Retina (tissue), 1 donor: ENCODE results near the gene NUP210.
A peak's percentile ranks its signal among the peaks of the same experiment; 100 is the strongest.

ENCODE experiments used
- DNase-seq: peaks from one replicate; pipeline ENCODE4 v3.0.0-alpha.2; 2016

Gene NUP210

DNA sequence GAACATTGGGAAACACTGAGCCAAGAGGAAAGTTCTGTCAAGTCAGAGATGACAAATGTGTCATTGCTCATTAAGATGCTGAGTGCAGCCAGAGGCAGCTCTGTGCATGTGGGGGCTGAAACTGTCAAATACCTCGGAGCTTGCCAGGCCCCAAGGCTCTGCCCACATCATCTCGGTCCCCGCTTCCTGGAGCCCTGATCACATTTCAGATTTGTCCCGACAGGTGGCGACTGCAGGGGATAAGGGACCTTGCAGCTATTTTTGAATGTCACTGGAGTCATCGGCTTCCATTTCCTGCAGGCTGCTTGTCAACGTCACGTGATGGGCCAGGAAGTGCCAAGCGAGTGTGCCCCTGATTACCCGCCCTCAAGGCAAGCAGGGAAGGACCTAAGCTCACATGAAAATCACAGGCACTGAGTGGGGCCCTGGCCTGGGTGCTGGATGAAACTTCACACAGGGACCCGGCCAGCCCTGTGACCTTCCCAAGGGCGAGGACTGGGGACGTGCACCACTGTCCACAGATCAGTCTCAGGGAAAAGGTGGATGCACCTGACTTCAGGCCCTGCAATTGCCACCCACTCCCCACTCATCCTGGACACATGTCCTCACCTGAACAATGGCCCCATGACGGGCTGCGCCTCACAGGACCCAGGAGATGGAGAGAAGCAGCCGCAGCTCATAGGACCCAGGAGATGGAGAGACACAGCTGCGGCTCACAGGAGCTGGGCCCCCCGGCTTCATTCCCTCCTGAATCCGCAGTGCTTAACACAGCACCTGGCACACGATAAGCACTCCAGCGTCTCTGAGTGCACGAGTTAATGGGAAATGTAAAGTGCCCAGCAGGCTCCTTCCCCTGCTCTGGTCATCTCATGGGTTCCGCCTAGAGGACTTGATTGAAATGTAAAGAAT is 73.4 kb downstream of the NUP210 start:
- DNase-seq, result peak; percentile 55

DNA sequence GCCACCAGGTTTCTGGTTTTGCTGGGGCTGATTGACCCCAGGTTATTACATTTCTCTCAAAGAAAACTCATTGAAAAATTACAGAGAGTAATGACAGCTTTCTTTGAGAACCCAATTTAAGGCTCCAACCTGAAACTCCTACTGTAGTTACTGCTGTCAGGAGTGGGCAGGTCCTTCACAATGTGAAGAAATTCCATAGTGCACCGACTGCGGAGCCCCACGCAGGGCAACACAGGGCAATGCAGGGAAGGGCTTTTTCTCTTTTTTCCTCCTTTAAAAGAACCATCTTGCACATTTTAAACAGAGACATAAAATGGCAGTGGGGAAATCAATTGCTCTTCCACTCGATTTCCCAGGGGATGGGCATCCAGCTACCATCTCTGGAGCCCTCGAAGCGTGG is 74.3 kb downstream of the NUP210 start:
- peak; percentile 49 for DNase-seq

DNA sequence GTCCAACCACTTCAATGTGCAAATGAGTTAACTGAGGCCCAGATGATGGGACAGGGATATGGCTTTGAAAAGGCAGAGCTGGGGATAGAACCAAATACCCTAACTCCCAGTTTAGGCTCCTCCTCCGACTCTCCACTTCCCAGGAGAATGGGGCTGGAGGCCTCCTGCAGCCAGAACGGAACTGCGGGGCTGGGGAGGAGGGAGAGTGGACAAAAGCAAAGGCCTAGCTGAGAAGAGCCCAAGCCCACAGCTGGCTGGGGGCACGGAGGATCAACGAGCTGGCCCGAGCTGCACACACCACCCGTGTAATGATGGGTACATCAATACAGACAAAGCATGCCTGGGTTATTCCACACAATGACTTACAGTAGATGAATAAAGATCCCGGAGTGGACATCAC is 74.8 kb downstream of the NUP210 start:
- DNase-seq, result peak; percentile 28

DNA sequence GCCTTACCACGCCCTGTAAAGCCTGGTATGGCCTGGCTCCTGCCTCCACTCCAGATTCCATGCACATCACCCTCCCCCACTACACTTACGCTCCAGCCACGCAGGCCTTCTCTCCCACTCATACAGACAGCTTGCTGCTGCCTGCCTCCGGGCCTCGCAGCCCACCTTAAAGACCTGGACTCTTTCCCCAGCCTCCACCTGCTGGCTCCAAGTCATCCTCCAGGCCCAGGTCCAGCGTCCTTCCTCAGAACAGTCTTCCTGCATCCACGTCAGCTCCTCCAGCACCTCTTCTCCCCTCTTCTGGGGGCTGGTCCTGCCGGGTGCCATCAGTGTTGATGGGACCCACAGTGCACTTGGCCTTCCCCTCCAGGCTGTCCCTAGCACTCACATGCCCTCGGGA is 75.5 kb downstream of the NUP210 start:
- DNase-seq, result no peak

DNA sequence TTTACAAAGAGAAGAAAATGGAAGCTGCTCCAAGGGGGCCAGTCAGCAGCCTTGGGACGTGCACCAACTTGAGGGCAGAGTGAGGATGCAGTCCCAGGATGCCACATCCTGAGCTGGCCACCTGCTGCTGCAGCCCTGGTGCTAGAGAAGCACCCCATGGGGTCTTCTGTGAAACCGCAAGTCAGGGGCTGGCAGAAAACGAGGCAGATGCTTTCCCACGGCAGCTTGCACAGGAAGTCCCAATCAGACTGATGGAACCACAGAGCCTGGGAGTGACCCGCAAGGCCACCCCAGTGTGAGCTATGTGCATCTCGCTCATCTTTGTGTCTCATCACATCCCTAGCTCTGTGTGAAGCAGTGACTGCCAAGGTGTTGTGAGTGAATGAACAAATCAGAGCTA is 76.5 kb downstream of the NUP210 start:
- DNase-seq, result no peak

DNA sequence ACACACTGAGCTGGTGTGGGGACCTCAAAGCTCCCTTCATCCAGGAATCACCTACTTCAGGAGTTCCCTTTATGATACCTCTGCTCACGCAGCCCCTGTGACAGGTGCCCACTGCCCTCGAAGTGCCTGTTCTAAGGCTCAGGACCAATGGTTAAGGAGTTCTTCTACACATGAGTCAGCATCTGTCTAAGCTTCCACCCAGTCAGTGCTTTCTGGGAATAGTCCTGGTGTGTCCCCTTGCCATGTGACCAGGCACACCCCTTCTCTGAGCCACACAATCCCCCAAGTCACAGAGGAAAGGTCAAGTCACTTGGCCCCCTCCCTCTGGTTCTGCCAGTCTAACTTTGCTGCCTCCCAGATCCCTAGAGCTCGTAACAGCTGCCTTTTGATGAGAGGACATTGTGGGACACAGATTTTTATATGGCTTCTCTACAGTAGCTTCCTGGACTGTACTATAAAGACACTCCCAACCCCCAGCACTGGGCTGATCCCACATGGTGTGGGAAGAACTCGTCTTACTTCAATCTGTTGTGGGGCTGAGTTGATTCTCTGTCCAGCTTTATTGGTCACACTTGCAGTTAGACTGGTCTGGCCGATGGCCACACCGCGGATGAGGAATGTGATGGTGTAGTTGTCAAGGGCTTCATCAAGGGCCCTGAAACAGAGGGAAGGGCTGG is 78.8 kb downstream of the NUP210 start:
- no peak for DNase-seq

DNA sequence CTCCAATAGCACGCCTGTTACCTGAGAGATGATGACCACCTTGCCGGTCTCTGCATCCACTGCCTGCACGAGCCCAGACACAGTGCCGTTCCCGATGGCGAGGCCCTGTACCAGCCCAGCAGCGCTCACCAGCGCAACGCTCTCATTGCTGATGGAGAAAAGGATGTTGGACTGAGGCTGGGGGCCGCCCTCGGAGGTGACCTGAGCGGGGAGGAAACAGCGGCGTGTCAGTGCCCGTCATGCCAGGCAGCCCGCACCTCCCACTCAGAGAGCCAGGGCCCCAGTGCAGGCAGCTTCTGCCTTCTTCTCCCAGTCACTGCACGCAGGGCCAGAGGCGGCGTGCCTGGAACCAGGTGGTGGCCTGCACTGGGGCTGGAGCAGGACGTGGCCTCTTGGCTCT is 80.3 kb downstream of the NUP210 start:
- no peak for DNase-seq

DNA sequence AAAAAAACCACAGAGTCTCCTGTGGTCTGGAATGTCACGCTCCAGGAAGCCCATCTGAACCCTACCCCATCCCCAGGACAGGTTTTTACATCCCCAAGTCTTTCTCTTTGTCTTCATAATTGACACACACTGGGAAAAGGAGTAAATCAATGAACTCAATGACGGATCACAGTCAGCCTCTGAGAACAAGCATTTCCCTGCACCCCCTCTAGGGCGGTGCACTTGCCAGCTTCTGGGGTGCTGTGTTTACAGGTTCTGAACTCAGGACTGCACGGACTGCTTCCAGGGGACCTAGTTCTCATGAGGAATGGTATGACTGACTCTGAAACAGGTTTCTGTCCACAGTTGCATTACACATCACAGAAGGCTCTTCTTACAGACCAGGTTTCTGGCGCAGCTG is 81.1 kb downstream of the NUP210 start:
- no peak for DNase-seq

DNA sequence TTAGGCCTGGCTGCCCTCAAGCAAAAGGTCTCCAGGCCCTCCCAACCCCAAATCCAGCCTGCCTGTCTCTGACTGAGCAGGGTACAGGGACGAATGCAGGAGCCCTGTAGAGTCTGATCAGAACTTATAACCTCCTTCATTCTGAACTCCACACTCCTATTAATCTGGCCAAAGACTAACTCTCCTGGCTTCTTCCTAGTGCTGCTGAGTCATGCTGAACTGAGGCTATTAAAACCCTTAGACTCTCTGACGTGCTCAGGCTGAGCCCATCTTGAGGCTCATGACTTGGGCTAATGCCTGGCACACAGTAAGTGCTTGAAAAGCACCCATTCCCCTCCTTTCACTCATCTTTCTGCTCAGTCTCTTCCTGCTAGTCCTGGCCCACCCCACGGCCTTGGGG is 81.9 kb downstream of the NUP210 start:
- DNase-seq, result no peak

DNA sequence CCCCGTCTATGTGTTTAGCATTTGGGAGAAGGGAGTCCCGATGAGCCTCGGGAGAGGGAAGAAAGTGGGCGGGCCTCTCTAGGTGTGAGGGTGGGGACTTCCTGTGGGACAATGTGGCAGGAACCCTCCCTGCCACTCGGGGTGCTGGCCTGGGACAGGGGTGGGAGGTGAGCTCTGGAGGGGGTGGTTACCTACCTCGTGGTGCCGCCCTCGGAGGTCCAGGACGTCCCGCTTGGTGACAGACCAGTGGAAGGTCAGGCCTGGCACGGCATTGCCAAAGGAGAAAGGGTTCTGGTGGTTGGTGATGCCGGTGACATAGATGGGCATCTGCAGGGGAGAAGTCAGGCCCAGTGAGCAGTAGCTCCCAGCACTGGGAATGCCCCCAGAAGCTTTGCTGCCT is 83.5 kb downstream of the NUP210 start:
- DNase-seq, result no peak

DNA sequence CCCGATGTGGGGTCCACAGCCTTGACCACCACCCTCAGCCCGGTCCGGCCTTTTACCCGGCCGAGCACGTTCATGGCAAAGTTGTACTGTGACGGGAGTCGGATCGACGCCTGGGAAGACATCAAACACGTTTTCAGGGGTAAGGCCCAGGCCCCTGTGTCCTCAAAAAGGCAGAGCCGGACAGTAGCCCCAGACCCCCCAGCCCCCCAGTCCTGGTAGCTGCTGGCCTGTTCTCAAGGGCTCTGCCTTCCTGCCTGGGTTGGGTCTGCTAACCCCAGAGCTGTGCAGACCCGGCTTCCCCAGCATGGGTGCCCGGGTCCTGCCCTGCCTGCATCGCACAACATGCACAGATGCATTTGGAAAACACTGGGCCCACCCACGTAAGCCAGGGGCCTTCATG is 84.6 kb downstream of the NUP210 start:
- no peak for DNase-seq

DNA sequence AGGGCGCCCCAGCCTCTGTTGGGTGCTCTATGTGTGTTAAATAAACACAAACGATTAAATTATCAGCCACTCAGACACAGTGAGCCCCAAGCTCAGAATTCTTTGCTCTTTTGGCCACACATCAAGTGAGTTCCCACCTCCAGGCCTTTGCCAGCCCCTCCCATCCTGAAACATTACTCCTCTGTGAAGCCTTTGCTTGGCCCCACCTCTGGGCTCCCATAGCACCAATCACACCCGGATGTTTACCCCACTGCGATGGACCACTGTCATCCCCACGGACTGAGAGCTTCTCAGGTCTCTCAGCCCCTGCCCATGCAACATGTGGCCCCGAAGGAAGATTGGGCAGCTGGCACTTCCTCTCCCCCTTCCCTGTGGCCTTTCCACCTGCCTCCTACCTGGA is 85.1 kb downstream of the NUP210 start:
- DNase-seq, result no peak

DNA sequence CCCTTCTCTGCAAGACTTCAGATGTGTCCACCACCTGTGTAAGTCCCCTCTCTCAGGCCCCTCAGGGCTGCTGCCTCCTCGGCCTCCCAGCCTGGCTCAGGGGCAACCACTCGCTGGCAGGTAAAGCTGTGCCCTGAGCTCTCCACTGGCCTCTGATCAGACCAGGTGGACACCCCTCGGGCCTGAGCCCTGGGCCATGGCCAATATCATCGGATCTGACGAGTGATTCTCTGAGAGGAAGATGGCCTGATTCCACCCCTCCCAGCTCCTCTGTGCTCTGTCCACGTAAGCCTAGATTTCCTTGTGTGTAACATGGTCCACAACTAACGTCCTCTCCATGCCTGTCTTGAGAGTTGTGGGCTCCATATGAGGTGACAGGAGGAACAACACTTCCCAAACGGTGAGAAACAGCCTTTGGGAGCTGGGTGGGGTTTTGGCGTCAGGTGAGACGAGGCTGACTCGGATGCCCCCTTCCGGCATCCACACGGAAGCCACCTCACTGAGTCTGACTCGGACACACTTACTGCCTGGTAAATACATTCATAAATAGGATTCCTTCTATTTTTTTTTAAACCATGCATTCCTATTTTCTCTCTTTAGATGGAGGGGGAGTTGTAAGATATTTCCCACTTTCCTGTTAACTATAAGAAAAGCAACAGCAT is 86.8 kb downstream of the NUP210 start:
- DNase-seq, result no peak

DNA sequence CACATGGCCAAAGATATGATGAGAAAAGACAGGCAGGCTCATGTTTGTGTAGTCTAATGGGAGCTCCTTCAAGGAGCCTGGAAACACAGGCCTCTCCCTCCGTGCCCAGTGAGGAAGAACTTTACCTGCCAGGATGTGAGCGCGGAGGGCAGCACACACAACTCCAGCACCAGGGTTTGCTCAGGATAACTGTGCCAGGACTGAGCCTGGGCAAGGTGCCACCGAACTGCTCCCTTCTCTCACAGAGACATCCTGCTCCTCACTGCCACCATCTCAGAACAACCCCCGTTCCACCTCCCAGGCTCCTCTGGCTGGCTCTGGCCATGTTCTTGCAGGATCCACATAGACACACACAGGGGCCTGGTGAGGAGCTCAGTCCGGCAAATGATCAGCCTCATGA is 87.4 kb downstream of the NUP210 start:
- no peak for DNase-seq

DNA sequence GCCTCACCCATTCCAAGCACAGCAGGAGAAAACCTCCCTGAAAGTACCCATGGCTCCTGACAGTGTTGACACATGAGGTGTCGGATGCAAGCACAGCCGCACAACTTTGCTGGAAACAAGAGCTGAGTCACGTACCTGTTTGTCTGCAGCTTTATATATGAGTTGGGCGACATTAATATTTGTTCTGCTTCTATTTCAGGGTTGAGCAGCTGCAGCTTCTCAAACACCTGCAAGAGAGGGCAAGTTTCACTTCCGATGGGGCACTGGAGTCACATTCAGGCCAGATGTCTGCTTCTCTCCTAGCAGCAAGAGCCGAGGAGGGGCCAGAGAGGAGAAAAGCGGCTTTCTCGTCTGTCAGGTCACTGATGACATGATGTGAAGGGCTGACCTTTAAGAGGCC is 88.0 kb downstream of the NUP210 start:
- no peak for DNase-seq

DNA sequence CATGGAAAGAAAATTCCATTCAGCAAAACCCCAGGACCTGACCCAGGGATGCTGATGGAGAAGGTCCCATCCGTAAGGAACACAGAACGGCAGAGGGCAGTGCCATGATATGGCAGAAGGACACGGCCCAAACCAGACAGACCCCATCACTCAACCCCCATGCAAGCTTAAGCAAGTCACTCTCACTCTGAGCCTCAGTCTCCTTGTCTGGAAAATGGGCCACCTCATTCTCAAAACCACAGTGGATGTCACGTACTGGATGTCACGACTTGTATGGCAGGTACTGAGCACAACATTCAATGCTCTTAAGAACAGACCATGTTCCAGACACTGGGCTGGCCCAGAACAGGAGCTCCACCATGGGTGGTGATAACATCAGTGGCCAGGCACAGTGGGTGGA is 90.4 kb downstream of the NUP210 start:
- no peak for DNase-seq

DNA sequence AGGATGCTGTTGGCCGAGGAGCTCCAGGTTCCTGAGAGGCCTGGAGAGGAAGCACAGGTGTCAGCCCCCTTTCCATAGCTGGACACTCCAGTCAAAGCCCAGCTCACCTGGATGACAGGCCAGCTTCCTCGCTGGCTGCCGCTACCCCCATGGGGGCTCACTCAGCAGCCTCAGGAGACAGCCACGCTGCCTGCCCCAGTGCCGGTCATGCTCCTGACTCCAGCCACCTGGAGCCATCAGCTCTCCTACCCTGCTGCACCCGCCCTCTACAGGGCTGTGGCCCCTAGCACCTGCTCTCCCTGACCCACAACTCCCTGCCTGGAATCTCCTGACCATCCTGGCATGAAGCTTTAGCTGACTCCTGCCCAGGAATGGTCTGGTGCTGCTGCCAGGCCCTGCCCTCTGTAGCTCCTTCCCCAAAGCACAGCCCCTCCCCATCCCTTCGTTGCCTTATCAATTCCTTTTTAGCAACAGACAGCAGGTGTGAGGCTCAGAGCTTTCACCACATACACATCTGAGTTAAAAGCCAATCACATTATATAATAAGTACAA is 94.2 kb downstream of the NUP210 start:
- DNase-seq, result no peak

DNA sequence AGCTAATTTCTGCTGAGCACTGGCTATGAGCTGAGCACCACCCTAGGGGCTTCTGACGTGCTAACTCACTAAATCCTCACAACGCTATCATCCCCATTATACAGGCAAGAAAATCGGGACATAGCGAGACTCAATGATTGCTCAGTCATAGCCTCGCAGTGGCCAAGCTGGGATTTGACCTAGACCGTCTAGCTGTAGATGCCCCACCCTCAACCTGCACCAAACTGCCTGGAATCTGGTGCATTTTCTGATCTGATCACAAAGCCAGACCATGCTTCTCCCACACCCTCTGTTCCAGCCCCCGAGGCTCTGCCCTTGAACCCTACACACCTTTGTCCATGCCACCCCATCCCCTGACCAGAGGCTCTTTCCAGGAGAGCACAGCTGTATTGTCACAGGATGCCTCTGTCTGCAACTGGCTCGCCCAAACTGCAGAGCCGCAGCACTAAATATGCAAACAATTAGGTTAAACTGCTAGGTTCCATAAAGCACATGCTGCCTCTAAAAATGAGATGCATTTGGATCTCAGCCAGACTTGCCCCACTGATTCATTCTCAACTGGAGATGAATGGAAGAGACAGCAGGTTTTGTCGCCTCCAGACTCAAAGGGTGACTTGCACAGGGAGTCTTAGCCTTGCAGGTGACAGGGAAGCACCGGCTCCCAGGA is 95.2 kb downstream of the NUP210 start:
- DNase-seq, result no peak

DNA sequence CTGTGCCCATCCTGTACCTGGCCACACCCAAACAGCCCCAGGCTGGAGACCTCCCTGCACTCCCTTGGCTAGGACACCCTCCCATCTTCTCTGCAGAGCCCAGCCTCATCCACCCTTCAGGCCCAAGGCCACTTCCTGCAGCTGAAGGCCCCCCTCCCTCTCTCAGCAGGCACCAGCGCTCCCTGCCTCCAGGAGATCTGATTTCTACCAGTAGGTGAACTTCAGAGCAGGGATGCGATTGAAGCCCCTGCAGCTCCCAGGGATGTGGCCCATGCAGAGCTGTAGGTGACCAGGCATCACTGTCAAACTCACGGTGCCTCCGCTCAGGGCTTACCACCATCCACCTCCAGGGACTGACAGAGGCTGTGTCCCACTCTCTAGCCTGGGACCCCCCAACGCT is 96.3 kb downstream of the NUP210 start:
- no peak for DNase-seq

DNA sequence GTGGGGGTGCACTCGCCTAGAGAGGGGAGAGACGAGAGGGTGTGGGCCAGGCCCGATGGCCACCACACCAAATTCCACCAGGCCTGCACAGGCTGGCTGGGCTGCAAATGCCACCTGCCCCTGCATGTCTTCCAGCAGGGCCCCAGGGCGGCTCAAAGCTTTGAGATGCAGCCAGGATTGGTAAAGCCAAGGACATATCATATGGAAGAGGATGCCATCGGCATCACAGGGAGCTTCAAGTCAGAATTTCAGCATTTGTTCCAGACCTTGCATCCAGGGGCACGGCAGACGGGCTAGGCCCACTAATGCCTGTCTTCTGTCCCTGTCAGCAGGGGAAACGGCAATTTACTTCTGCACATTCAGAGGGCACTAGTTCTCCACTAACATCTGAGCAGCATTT is 97.8 kb downstream of the NUP210 start:
- DNase-seq, result no peak

DNA sequence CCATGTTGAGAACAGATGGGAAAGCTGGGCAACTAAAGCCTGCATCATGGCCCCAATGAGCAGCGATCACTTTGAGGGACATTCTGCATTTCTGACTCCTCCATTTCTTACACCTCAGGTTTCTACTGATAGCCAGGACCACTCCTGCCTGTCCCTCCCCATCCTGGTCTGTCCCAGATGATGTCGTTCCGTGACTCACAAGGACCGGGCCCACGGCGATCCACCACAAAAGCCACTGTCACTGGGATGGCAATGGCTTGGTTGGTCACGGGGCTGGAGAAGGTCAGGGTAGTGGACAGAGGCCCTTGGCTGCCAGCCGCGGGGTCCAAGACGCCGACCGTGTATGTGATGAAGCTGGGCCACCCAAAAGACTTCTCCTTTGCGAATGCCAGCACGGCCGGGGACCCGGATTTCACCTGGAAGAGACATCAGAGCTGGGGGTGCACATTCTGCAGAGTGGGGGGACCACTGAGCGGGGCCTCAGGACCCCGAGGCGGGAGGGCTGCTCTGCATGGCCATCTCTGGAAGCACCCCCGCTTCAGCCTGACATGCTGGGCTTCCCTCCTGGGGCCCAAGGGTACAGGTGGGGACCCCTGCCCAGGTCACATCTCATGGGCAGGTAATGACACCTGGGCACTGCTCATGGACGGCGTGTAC is 100.4 kb downstream of the NUP210 start:
- DNase-seq, result no peak

DNA sequence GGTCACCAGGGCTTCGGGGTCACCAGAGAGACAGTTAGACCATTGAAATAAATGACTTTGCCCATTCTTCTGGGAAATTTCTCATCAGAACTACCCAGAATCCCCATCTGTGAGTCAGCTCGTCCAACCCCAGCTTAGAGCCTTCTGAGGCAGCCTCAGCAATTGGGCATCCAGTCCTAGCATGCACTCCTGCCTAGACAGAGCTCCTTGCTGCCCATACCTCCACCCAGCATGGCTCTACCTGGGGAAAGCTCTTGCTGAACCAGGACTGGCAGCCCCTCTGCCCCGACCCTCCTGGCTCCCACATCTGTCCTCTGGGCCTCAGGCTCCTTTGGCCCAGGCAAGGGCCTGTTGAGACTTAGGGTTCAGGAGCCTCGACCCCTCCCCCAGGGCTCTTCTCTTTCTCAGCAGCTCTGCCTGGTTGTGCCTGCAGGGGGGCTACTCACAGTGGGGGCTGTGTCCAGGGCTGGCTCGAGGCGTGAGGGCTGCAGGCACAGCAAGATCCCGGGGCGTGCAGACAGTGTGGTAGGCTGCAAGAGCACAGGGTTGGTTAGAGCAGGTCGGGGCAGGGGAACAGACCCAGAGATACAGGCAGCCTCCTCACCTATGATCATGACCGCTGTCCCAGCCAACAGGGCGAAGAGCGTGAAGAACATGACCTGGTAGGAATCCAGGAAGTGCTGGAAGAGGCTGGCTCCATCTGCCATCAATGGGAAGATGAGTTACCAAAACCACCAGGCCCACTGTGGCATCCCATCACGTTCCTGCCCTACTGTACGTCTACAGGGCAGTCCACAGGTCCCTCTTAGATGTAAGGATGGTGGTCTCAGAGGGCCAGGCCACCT is 101.3 kb downstream of the NUP210 start:
- no peak for DNase-seq
